ENCODE data around the gene CRIP2. TPM values are rescaled to one million over a fixed set of nuclear protein-coding genes. Genes with fewer than 3 reads are reported as not detected.

The CRIP2 gene
- total and polyA plus RNA-seq, 10 of the 15 experiments (the other 5 are each of a cell fraction or from before 2014, with no cell fraction given): 0.04 to 0.62 (median 0.37) TPM; not detected in 5

GRCh38 chr14:105528586-105529318 lies 54.1 kb downstream of the CRIP2 start:
- H3K4me3 ChIP-seq: peak overlapping the region; percentile 32; the same call in 1 of the 2 replicates
- SMC1A ChIA-PET (ENCODE audit: uncharacterized antibody, unreplicated experiment): interaction anchor here (1.0 to 1.8 kb wide), 2 partner anchors 43 to 157 kb away, joined by 3 to 11 read pairs; no protein-coding TSS in a partner anchor
- peak overlapping the region; percentile 57 for H3K4me2 ChIP-seq (ENCODE audit: control insufficient read depth, insufficient read depth)
- intact Hi-C loops (cut with micrococcal nuclease; ENCODE audit: unreplicated experiment) (loop anchor here (5.0 kb wide), 2 partner anchors 36 to 326 kb away; partner anchors contain the start of gene TEDC1), in situ Hi-C loops (cut with MboI) (no loop called here)
- no peaks in the 10 kb centered on the region for H3K79me2 ChIP-seq (ENCODE audit: control insufficient read depth, insufficient read depth, low read length)
- peak; percentile 35 for FAIRE-seq
- TF ChIP-seq PAX5 (IDR thresholded peaks at IDR 0.05; ENCODE audit: borderline replicate concordance, low read depth, low read length) (peak; percentile 44; the same call in 1 of the 2 replicates), ESRRA (IDR thresholded peaks at IDR 0.05; ENCODE audit: low read length) (no peak), BCL11A (IDR thresholded peaks at IDR 0.05; ENCODE audit: low read depth, low read length) (no peak)
- H3K9me3 ChIP-seq (replicated peaks; ENCODE audit: control insufficient read depth, insufficient read depth, low read length): no peaks in the 10 kb centered on the region
- no peaks in the 10 kb centered on the region for H3K36me3 ChIP-seq (ENCODE audit: control insufficient read depth in 2 of 2, insufficient read depth in 2 of 2, low read length in 1 of 2)
- H3K9ac ChIP-seq (ENCODE audit: control insufficient read depth, insufficient read depth, low read length): no peak overlapping the region; the same call in 1 of the 2 replicates
- POLR2A ChIA-PET: interaction anchor here (0.6 kb wide), 1 partner anchor 303 kb away, joined by 7 read pairs; no protein-coding TSS in a partner anchor
- 25% methylated on average over 49 of the region's 89 CpGs for WGBS (ENCODE audit: insufficient coverage, insufficient replicate concordance, low lambda C conversion rate, missing lambda C conversion rate)
- H3K27ac ChIP-seq (ENCODE audit: control insufficient read depth, insufficient read depth): no peak overlapping the region
- RAD21 ChIA-PET (ENCODE audit: unreplicated experiment): interaction anchor here (0.5 to 1.6 kb wide), 7 partner anchors 39 to 199 kb away, joined by 3 to 10 read pairs (median 4); no protein-coding TSS in a partner anchor
- peaks cover 4% of the 10 kb centered on the region for H3K4me1 ChIP-seq (ENCODE audit: control insufficient read depth, insufficient read depth, low read length)
- CTCF ChIA-PET: interaction anchor here (0.7 to 1.9 kb wide), 9 partner anchors 12 to 944 kb away, joined by 3 to 18 read pairs (median 4); no protein-coding TSS in a partner anchor
- BruUV-seq (replicated peaks): no TSS peak
- no peak for DNase-seq (ENCODE audit: low read depth, low spot score)
- H2AFZ ChIP-seq (ENCODE audit: control insufficient read depth, low read depth, low read length): peak overlapping the region; percentile 92
- H4K20me1 ChIP-seq (ENCODE audit: control insufficient read depth, insufficient read depth): no peaks in the 10 kb centered on the region
- peaks cover 5 to 7% of the 10 kb centered on the region in 2 experiments; a peak in 3 of 4 replicates for H3K27me3 ChIP-seq (replicated peaks in 1 of 2; ENCODE audit: control insufficient read depth in 2 of 2, insufficient read depth in 2 of 2, low read length in 1 of 2)
- ATAC-seq: no peak; the same call in 2 of the 3 replicates

GRCh38 chr14:105529319-105529568 lies 54.6 kb downstream of the CRIP2 start:
- H3K4me1 ChIP-seq (ENCODE audit: control insufficient read depth, insufficient read depth, low read length): peaks cover 4% of the 10 kb centered on the region
- WGBS (ENCODE audit: insufficient coverage, insufficient replicate concordance, low lambda C conversion rate, missing lambda C conversion rate): 39% methylated on average over 24 of the region's 24 CpGs
- no peak overlapping the region for H3K9ac ChIP-seq (ENCODE audit: control insufficient read depth, insufficient read depth, low read length)
- H3K27ac ChIP-seq (ENCODE audit: control insufficient read depth, insufficient read depth): no peak overlapping the region
- no peak for DNase-seq (ENCODE audit: low read depth, low spot score)
- FAIRE-seq: no peak
- H3K79me2 ChIP-seq (ENCODE audit: control insufficient read depth, insufficient read depth, low read length): no peaks in the 10 kb centered on the region
- H3K4me3 ChIP-seq: 0 out of 2 replicates have a peak overlapping the region, but pooled peaks have one; percentile 32
- RAD21 ChIA-PET (ENCODE audit: unreplicated experiment): interaction anchor here (1.2 to 1.6 kb wide), 2 partner anchors 39 to 49 kb away, joined by 6 to 10 read pairs; no protein-coding TSS in a partner anchor
- H2AFZ ChIP-seq (ENCODE audit: control insufficient read depth, low read depth, low read length): peak overlapping the region; percentile 42; the same call in 1 of the 2 replicates
- no peaks in the 10 kb centered on the region for H4K20me1 ChIP-seq (ENCODE audit: control insufficient read depth, insufficient read depth)
- H3K4me2 ChIP-seq (ENCODE audit: control insufficient read depth, insufficient read depth): peak overlapping the region; percentile 21; the same call in 1 of the 2 replicates
- BruUV-seq (replicated peaks): no TSS peak
- H3K9me3 ChIP-seq (replicated peaks; ENCODE audit: control insufficient read depth, insufficient read depth, low read length): no peaks in the 10 kb centered on the region
- POLR2A ChIA-PET: no interaction called here
- SMC1A ChIA-PET (ENCODE audit: uncharacterized antibody, unreplicated experiment): no interaction called here
- in situ Hi-C loops (cut with MboI) (no loop called here), intact Hi-C loops (cut with micrococcal nuclease; ENCODE audit: unreplicated experiment) (loop anchor here (5.0 kb wide), 2 partner anchors 37 to 327 kb away; partner anchors contain the start of gene TEDC1)
- peaks cover 5 to 7% of the 10 kb centered on the region in 2 experiments; a peak in 3 of 4 replicates for H3K27me3 ChIP-seq (replicated peaks in 1 of 2; ENCODE audit: control insufficient read depth in 2 of 2, insufficient read depth in 2 of 2, low read length in 1 of 2)
- no peak; the same call in 2 of the 3 replicates for ATAC-seq
- CTCF ChIA-PET: interaction anchor here (0.9 to 1.6 kb wide), 5 partner anchors 14 to 944 kb away, joined by 3 to 18 read pairs (median 4); no protein-coding TSS in a partner anchor
- no peaks in the 10 kb centered on the region for H3K36me3 ChIP-seq (ENCODE audit: control insufficient read depth in 2 of 2, insufficient read depth in 2 of 2, low read length in 1 of 2)
- 0 out of 2 replicates have a peak, but pooled peaks have one; percentile 7 for TF ChIP-seq GATAD2B (conservative IDR thresholded peaks at IDR 0.05; ENCODE audit: low read depth)
- no peak for TF ChIP-seq POLR2AphosphoS5 (IDR thresholded peaks at IDR 0.05; ENCODE audit: low read length)
- TF ChIP-seq CBX3 (IDR thresholded peaks at IDR 0.05; ENCODE audit: borderline replicate concordance, low read depth): no peak
- TF ChIP-seq DPF2 (IDR thresholded peaks at IDR 0.05): no peak
- TF ChIP-seq ZBTB11 (CRISPR knock-in tag; IDR thresholded peaks at IDR 0.05): no peak
